ENCODE measurements around the gene CA5A.

Gene CA5A

GRCh38 chr16:87947356-87948118 is 11.2 kb upstream of the CA5A start:
- Histone ChIP-seq H4K12ac (ENCODE audit: low read depth, low read length) (no peak overlapping the region), H3K18ac (ENCODE audit: low read length) (no peak overlapping the region), H3K27ac (ENCODE audit: low read depth, low read length) (no peak overlapping the region), H3K79me1 (ENCODE audit: low read length) (peaks cover 42% of the 10 kb centered on the region), H2BK12ac (ENCODE audit: low read length) (peak overlapping the region; percentile 97), H3K4me2 (ENCODE audit: low read length) (no peak overlapping the region), H3K4ac (ENCODE audit: low read depth, low read length) (peak overlapping the region; percentile 0), H2BK120ac (ENCODE audit: insufficient read depth, low read length, poor library complexity) (peak overlapping the region; percentile 74), H2BK5ac (ENCODE audit: low read depth, low read length, poor library complexity) (peak overlapping the region; percentile 25), H3K27me3 (ENCODE audit: insufficient read depth, low read length) (no peaks in the 10 kb centered on the region), H3K14ac (ENCODE audit: low read length) (peak overlapping the region; percentile 80), H3K23ac (ENCODE audit: low read length) (no peak overlapping the region), H2AK5ac (ENCODE audit: low read length) (peak overlapping the region; percentile 96), H3K9ac (ENCODE audit: low read length) (no peak overlapping the region), H3K79me2 (ENCODE audit: control insufficient read depth, insufficient read depth, low read length, poor library complexity) (peaks cover 15% of the 10 kb centered on the region), H3K36me3 (ENCODE audit: control insufficient read depth in 1 of 2, insufficient read depth in 2 of 2, low read length in 2 of 2) (no peaks in the 10 kb centered on the region), H2AFZ (ENCODE audit: insufficient read depth, low read length, poor library complexity) (peak overlapping the region; percentile 69), H3K9me3 (ENCODE audit: insufficient read depth, low read depth, low read length) (no peaks in the 10 kb centered on the region), H3K4me3 (ENCODE audit: low read depth, low read length) (no peak overlapping the region), H4K91ac (ENCODE audit: low read depth, low read length) (peak overlapping the region; percentile 67), H3K4me1 (ENCODE audit: control insufficient read depth in 1 of 2, insufficient read depth in 2 of 2, low read length in 2 of 2) (peaks cover 25 to 31% of the 10 kb centered on the region in 2 experiments), H4K8ac (ENCODE audit: low read depth, low read length) (peak overlapping the region; percentile 24)
- no CpG with 5 or more reads among the region's 22 CpGs for WGBS (ENCODE audit: extremely low coverage, insufficient coverage, insufficient read length)
- no peak for DNase-seq

- H3K23ac ChIP-seq (ENCODE audit: low read length), result no peak overlapping the region
- H4K8ac ChIP-seq (ENCODE audit: low read depth, low read length), result peak overlapping the region; percentile 26
- H3K4me3 ChIP-seq (ENCODE audit: low read depth, low read length), result no peak overlapping the region
- peak overlapping the region; percentile 48 for H3K18ac ChIP-seq (ENCODE audit: low read length)
- H3K27ac ChIP-seq (ENCODE audit: low read depth, low read length), result peak overlapping the region; percentile 73
- H4K91ac ChIP-seq (ENCODE audit: low read depth, low read length), result peak overlapping the region; percentile 67
- peak overlapping the region; percentile 88 for H2BK12ac ChIP-seq (ENCODE audit: low read length)
- WGBS (ENCODE audit: extremely low coverage, insufficient coverage, insufficient read length), result no CpG with 5 or more reads among the region's 14 CpGs
- no peaks in the 10 kb centered on the region for H3K9me3 ChIP-seq (ENCODE audit: insufficient read depth, low read depth, low read length)
- peaks cover 9% of the 10 kb centered on the region for H3K79me2 ChIP-seq (ENCODE audit: control insufficient read depth, insufficient read depth, low read length, poor library complexity)
- no peak overlapping the region for H3K4me2 ChIP-seq (ENCODE audit: low read length)
- peaks cover 25 to 27% of the 10 kb centered on the region in 2 experiments for H3K4me1 ChIP-seq (ENCODE audit: control insufficient read depth in 1 of 2, insufficient read depth in 2 of 2, low read length in 2 of 2)
- no peak for DNase-seq
- H3K27me3 ChIP-seq (ENCODE audit: insufficient read depth, low read length), result no peaks in the 10 kb centered on the region
- no peaks in the 10 kb centered on the region for H3K36me3 ChIP-seq (ENCODE audit: control insufficient read depth in 1 of 2, insufficient read depth in 2 of 2, low read length in 2 of 2)
- peak overlapping the region; percentile 74 for H2BK120ac ChIP-seq (ENCODE audit: insufficient read depth, low read length, poor library complexity)
- H2AFZ ChIP-seq (ENCODE audit: insufficient read depth, low read length, poor library complexity), result no peak overlapping the region
- no peak overlapping the region for H3K9ac ChIP-seq (ENCODE audit: low read length)
- H3K4ac ChIP-seq (ENCODE audit: low read depth, low read length), result peak overlapping the region; percentile 13
- H2AK5ac ChIP-seq (ENCODE audit: low read length), result peak overlapping the region; percentile 63
- H3K14ac ChIP-seq (ENCODE audit: low read length), result peak overlapping the region; percentile 49
- H4K12ac ChIP-seq (ENCODE audit: low read depth, low read length), result peak overlapping the region; percentile 6
- peaks cover 40% of the 10 kb centered on the region for H3K79me1 ChIP-seq (ENCODE audit: low read length)
- H2BK5ac ChIP-seq (ENCODE audit: low read depth, low read length, poor library complexity), result peak overlapping the region; percentile 7
Measured at GRCh38 chr16:87946596-87947347, 10.4 kb upstream of the CA5A start.

DNA sequence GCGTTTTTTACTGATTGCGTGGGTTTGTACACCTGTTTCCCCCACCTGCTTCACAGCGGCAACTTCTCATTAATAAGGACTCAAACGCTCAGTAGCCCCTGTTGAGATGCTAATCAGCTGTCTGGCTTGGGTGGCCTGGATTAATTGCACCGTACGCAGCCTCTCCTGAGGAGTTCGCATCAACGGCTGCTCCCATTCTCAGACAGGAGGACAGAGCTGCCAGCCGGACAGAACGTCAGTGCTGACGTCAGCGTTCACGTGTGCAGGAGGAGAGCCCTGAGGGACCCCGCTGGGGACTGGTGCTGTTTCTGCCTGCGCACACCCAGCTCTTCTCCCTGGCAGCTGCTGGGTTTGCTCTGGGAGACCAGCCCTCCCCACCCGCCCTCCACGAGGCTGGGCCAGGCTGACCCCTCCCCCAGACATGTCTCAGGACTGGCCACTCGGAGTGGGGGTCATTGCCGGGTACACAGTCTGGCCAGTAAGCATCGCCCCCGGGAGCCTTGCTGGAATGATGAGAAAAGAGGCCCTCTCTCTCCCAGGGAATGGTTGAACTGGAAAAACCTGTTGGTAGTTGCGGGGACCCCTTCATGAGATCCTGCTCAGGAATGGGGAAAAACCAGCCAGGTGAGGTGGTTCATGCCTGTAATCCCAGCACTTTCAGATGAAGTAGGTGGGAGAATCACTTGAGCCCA is 9.2 kb upstream of the CA5A start:
- WGBS (ENCODE audit: extremely low coverage, insufficient coverage, insufficient read length), result no CpG with 5 or more reads among the region's 22 CpGs
- H3K4me2 ChIP-seq (ENCODE audit: low read length), result peak overlapping the region; percentile 60
- DNase-seq, result peak; percentile 99
- H3K36me3 ChIP-seq (ENCODE audit: control insufficient read depth in 1 of 2, insufficient read depth in 2 of 2, low read length in 2 of 2), result no peaks in the 10 kb centered on the region
- no peak overlapping the region for H3K9ac ChIP-seq (ENCODE audit: low read length)
- H2BK5ac ChIP-seq (ENCODE audit: low read depth, low read length, poor library complexity), result peak overlapping the region; percentile 79
- H3K23ac ChIP-seq (ENCODE audit: low read length), result no peak overlapping the region
- peak overlapping the region; percentile 24 for H2AFZ ChIP-seq (ENCODE audit: insufficient read depth, low read length, poor library complexity)
- peak overlapping the region; percentile 74 for H3K14ac ChIP-seq (ENCODE audit: low read length)
- peak overlapping the region; percentile 86 for H3K27ac ChIP-seq (ENCODE audit: low read depth, low read length)
- peaks cover 4% of the 10 kb centered on the region for H3K79me2 ChIP-seq (ENCODE audit: control insufficient read depth, insufficient read depth, low read length, poor library complexity)
- peaks cover 25 to 26% of the 10 kb centered on the region in 2 experiments for H3K4me1 ChIP-seq (ENCODE audit: control insufficient read depth in 1 of 2, insufficient read depth in 2 of 2, low read length in 2 of 2)
- peak overlapping the region; percentile 88 for H2BK120ac ChIP-seq (ENCODE audit: insufficient read depth, low read length, poor library complexity)
- peak overlapping the region; percentile 45 for H3K4me3 ChIP-seq (ENCODE audit: low read depth, low read length)
- H2BK12ac ChIP-seq (ENCODE audit: low read length), result peak overlapping the region; percentile 90
- peak overlapping the region; percentile 58 for H4K12ac ChIP-seq (ENCODE audit: low read depth, low read length)
- H3K27me3 ChIP-seq (ENCODE audit: insufficient read depth, low read length), result no peaks in the 10 kb centered on the region
- peak overlapping the region; percentile 88 for H4K8ac ChIP-seq (ENCODE audit: low read depth, low read length)
- H2AK5ac ChIP-seq (ENCODE audit: low read length), result peak overlapping the region; percentile 39
- peak overlapping the region; percentile 13 for H3K18ac ChIP-seq (ENCODE audit: low read length)
- peaks cover 31% of the 10 kb centered on the region for H3K79me1 ChIP-seq (ENCODE audit: low read length)
- H3K9me3 ChIP-seq (ENCODE audit: insufficient read depth, low read depth, low read length), result no peaks in the 10 kb centered on the region
- peak overlapping the region; percentile 92 for H4K91ac ChIP-seq (ENCODE audit: low read depth, low read length)
- peak overlapping the region; percentile 52 for H3K4ac ChIP-seq (ENCODE audit: low read depth, low read length)

GRCh38 chr16:87942680-87943079 is 6.4 kb upstream of the CA5A start:
- DNase-seq, result no peak
- Histone ChIP-seq H3K4me3 (ENCODE audit: low read depth, low read length) (no peak overlapping the region), H3K9me3 (ENCODE audit: insufficient read depth, low read depth, low read length) (no peaks in the 10 kb centered on the region), H3K4me1 (ENCODE audit: control insufficient read depth in 1 of 2, insufficient read depth in 2 of 2, low read length in 2 of 2) (peaks cover 19 to 20% of the 10 kb centered on the region in 2 experiments), H3K14ac (ENCODE audit: low read length) (no peak overlapping the region), H3K4me2 (ENCODE audit: low read length) (no peak overlapping the region), H4K91ac (ENCODE audit: low read depth, low read length) (no peak overlapping the region), H3K4ac (ENCODE audit: low read depth, low read length) (no peak overlapping the region), H2BK12ac (ENCODE audit: low read length) (no peak overlapping the region), H3K27ac (ENCODE audit: low read depth, low read length) (no peak overlapping the region), H3K27me3 (ENCODE audit: insufficient read depth, low read length) (no peaks in the 10 kb centered on the region), H3K18ac (ENCODE audit: low read length) (no peak overlapping the region), H3K79me2 (ENCODE audit: control insufficient read depth, insufficient read depth, low read length, poor library complexity) (peaks cover 4% of the 10 kb centered on the region), H2BK120ac (ENCODE audit: insufficient read depth, low read length, poor library complexity) (no peak overlapping the region), H2AFZ (ENCODE audit: insufficient read depth, low read length, poor library complexity) (no peak overlapping the region), H3K23ac (ENCODE audit: low read length) (no peak overlapping the region), H3K36me3 (ENCODE audit: control insufficient read depth in 1 of 2, insufficient read depth in 2 of 2, low read length in 2 of 2) (no peaks in the 10 kb centered on the region), H3K9ac (ENCODE audit: low read length) (no peak overlapping the region), H4K8ac (ENCODE audit: low read depth, low read length) (no peak overlapping the region), H3K79me1 (ENCODE audit: low read length) (peaks cover 20% of the 10 kb centered on the region), H2BK5ac (ENCODE audit: low read depth, low read length, poor library complexity) (no peak overlapping the region), H4K12ac (ENCODE audit: low read depth, low read length) (no peak overlapping the region), H2AK5ac (ENCODE audit: low read length) (no peak overlapping the region)
- no CpG with 5 or more reads among the region's 5 CpGs for WGBS (ENCODE audit: extremely low coverage, insufficient coverage, insufficient read length)
